ENCODE measurements around the gene RPRD2. TPM values are rescaled to one million over a fixed set of nuclear protein-coding genes. Genes with fewer than 3 reads are reported as not detected.
"Not testable (repeated sequence)": the region's sequence is repeated elsewhere in the genome, so short reads cannot be mapped to it uniquely, and the experiment has no call there.

The RPRD2 gene
- total RNA-seq (2014; rRNA removed) = 12.5 and 12.6 TPM in 2 replicates
- Bru-seq, nascent RNA = percentile 86 among the genes with signal in this experiment
- percentile 85 among the genes with signal in this experiment for BruChase-seq, experiment 1, labeled RNA remaining after a 6-hour chase
- percentile 83 among the genes with signal in this experiment for BruChase-seq, experiment 2, labeled RNA remaining after a 2-hour chase
- long read RNA-seq, full-length matches to known transcripts = 1 of 41 reads
- long read RNA-seq, partial matches to known transcripts = 0 of 41 reads
- long read RNA-seq, other reads (novel, unspliced or antisense) = 40 of 41 reads

DNA sequence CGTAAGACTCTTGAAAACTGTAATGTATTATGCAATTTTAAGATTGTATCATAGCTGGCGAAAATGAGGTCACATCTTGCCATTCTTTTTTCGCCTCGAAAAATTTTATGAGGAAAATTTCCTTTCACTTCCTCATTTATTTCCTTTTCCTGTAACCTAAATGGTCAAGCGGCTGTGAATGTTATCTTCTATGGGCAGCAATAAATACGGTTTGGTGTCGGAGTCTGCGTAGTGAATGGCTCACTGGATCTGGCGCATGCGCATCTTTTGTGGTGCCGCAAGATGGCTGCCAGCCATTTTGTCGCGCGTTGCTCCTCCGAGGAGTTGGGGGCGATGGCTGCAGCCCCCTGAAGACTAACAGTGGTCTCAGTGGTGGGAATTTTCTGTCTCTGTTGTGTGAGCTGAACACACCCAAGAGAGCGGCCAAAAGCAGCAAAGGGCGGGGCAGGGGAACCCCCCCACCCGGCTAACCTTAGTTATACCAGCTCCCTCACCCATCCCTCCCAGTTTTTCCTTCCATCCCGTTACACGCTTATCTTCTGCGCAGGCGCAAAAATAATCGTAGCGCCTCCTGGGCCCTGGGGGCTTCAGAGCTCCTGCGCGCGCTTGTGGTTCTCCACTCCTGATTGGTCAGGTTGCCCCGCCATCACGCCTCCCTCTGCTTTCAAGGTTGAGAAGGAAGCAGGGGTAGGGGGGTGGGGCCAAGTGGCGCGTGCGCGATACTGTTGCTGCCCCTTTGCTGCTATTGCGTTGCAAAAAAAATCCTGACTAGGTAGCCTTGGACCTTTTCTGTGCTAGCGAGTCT lies at the start of gene RPRD2:
Gene RPRD2 (plus strand): TSS at position 722 of the 805 bp plus-strand sequence. CDS start 568 bp downstream, outside the sequence.
- peak within 1 kb of the TSS; percentile 85 for H3K4me2 ChIP-seq (ENCODE audit: low read length)
- BruUV-seq (replicated peaks) = TSS peak; percentile 82
- H3K79me2 ChIP-seq (ENCODE audit: low read length) = peaks cover 46% of the 10 kb centered on the region
- H3K9me2 ChIP-seq (replicated peaks; ENCODE audit: low read length) = no peaks in the 10 kb centered on the region
- H3K4me3 ChIP-seq (ENCODE audit: low read length) = peak within 1 kb of the TSS; percentile 97
- ChIA-PET POLR2A (ENCODE audit: unreplicated experiment) (interaction anchor here (0.6 to 1.0 kb wide), 6 partner anchors 104 to 426 kb away, joined by 3 to 8 read pairs (median 4); partner anchors contain the start of genes FALEC, GOLPH3L and MCL1), CTCF (no interaction called here)
- no peaks in the 10 kb centered on the region for H3F3A ChIP-seq (ENCODE audit: low read length, unreplicated experiment)
- H3K27ac ChIP-seq (ENCODE audit: low read length) = peak within 1 kb of the TSS; percentile 85
- peak within 1 kb of the TSS; percentile 90 for H3K9ac ChIP-seq (ENCODE audit: low read length)
- DNase-seq (peak; percentile 100), ATAC-seq (peak; percentile 91)
- H3K36me3 ChIP-seq (ENCODE audit: low read depth, low read length) = no peaks in the 10 kb centered on the region
- TF ChIP-seq EZH2 (IDR thresholded peaks at IDR 0.05; ENCODE audit: low read length, unreplicated experiment) (no peak), EZH2phosphoT487 (IDR thresholded peaks at IDR 0.05; ENCODE audit: borderline replicate concordance, low read length) (no peak)
- TF ChIP-seq, protein P1, sequence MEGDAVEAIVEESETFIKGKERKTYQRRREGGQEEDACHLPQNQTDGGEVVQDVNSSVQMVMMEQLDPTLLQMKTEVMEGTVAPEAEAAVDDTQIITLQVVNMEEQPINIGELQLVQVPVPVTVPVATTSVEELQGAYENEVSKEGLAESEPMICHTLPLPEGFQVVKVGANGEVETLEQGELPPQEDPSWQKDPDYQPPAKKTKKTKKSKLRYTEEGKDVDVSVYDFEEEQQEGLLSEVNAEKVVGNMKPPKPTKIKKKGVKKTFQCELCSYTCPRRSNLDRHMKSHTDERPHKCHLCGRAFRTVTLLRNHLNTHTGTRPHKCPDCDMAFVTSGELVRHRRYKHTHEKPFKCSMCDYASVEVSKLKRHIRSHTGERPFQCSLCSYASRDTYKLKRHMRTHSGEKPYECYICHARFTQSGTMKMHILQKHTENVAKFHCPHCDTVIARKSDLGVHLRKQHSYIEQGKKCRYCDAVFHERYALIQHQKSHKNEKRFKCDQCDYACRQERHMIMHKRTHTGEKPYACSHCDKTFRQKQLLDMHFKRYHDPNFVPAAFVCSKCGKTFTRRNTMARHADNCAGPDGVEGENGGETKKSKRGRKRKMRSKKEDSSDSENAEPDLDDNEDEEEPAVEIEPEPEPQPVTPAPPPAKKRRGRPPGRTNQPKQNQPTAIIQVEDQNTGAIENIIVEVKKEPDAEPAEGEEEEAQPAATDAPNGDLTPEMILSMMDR (conservative IDR thresholded peaks at IDR 0.05; ENCODE audit: low read depth, low read length) = no peak
- H2AFZ ChIP-seq (ENCODE audit: low read length) = peak within 1 kb of the TSS; percentile 72
- peaks cover 8% of the 10 kb centered on the region for H4K20me1 ChIP-seq (ENCODE audit: low read length)
- H3K27me3 ChIP-seq (ENCODE audit: low read length) = no peaks in the 10 kb centered on the region
- peaks cover 13% of the 10 kb centered on the region for H3K4me1 ChIP-seq (ENCODE audit: insufficient read depth, low read length)
- no peaks in the 10 kb centered on the region for H3K9me3 ChIP-seq (ENCODE audit: low read length)
- intact Hi-C loops (cut with micrococcal nuclease) = loop anchor here (10.0 kb wide), 1 partner anchor 171 kb away; no protein-coding TSS in a partner anchor

DNA sequence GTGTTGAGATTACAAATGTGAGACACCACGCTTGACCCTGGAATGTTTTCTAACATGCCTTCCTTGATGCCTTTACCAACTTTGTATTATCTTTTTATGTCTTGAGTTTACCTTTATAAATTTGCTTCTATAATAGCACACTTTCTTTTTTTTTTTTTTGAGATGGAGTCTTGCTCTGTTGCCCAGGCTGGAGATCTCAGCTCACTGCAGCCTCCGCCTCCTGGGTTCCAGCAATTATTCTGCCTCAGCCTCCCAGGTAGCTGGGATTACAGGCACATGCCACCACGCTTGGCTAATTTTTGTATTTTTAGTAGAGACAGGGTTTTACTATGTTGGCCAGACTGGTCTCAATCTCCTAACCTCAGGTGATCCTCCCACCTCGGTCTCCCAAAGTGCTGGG lies 49.3 kb upstream of the RPRD2 start:
- intact Hi-C loops (cut with micrococcal nuclease); H3K9me2 ChIP-seq (replicated peaks; ENCODE audit: low read length); H3K27ac ChIP-seq (ENCODE audit: low read length); H3K4me3 ChIP-seq (ENCODE audit: low read length); H2AFZ ChIP-seq (ENCODE audit: low read length); H3K4me1 ChIP-seq (ENCODE audit: insufficient read depth, low read length); POLR2A ChIA-PET (ENCODE audit: unreplicated experiment); DNase-seq; H3F3A ChIP-seq (ENCODE audit: low read length, unreplicated experiment); H3K9me3 ChIP-seq (ENCODE audit: low read length); ATAC-seq; H3K9ac ChIP-seq (ENCODE audit: low read length); H3K79me2 ChIP-seq (ENCODE audit: low read length); H3K4me2 ChIP-seq (ENCODE audit: low read length); H4K20me1 ChIP-seq (ENCODE audit: low read length); H3K36me3 ChIP-seq (ENCODE audit: low read depth, low read length); CTCF ChIA-PET; BruUV-seq (replicated peaks); H3K27me3 ChIP-seq (ENCODE audit: low read length): not testable (repeated sequence)

DNA sequence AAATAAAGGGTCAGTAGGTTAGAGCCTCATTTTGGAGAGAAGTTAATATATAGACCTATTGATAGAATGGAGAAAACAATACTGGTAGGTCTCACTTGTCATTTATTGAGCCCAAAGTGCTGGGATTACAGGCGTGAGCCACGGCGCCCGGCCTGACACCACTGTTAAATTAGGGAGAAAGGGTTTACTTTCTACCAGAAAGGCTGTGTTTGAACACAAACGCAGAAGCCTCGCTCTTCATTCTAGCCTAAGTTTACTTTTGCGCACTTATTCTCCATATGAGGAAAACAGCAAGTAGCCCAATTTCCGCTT lies 43.3 kb upstream of the RPRD2 start:
- H3K9ac ChIP-seq (ENCODE audit: low read length) = peak overlapping the region; percentile 93
- DNase-seq = peak; percentile 9
- H4K20me1 ChIP-seq (ENCODE audit: low read length) = no peaks in the 10 kb centered on the region
- H3K9me3 ChIP-seq (ENCODE audit: low read length) = no peaks in the 10 kb centered on the region
- no TSS peak for BruUV-seq (replicated peaks)
- ATAC-seq = no peak
- CTCF ChIA-PET = no interaction called here
- H3K4me2 ChIP-seq (ENCODE audit: low read length) = peak overlapping the region; percentile 92
- H3K9me2 ChIP-seq (replicated peaks; ENCODE audit: low read length) = no peaks in the 10 kb centered on the region
- H3F3A ChIP-seq (ENCODE audit: low read length, unreplicated experiment) = no peaks in the 10 kb centered on the region
- POLR2A ChIA-PET (ENCODE audit: unreplicated experiment) = interaction anchor here (0.5 to 0.6 kb wide), 3 partner anchors 38 to 129 kb away, joined by 5 to 8 read pairs (median 7); partner anchors contain the start of gene CIART
- H3K36me3 ChIP-seq (ENCODE audit: low read depth, low read length) = peaks cover 16% of the 10 kb centered on the region
- TF ChIP-seq EZH2phosphoT487 (IDR thresholded peaks at IDR 0.05; ENCODE audit: borderline replicate concordance, low read length) (no peak), EZH2 (IDR thresholded peaks at IDR 0.05; ENCODE audit: low read length, unreplicated experiment) (no peak)
- TF ChIP-seq, protein P1 (conservative IDR thresholded peaks at IDR 0.05; ENCODE audit: low read depth, low read length) = no peak
- peaks cover 7% of the 10 kb centered on the region for H3K4me1 ChIP-seq (ENCODE audit: insufficient read depth, low read length)
- peak overlapping the region; percentile 80 for H3K27ac ChIP-seq (ENCODE audit: low read length)
- intact Hi-C loops (cut with micrococcal nuclease) = no loop called here
- no peaks in the 10 kb centered on the region for H3K27me3 ChIP-seq (ENCODE audit: low read length)
- H3K79me2 ChIP-seq (ENCODE audit: low read length) = peaks cover 44% of the 10 kb centered on the region
- H2AFZ ChIP-seq (ENCODE audit: low read length) = peak overlapping the region; percentile 79
- H3K4me3 ChIP-seq (ENCODE audit: low read length) = peak overlapping the region; percentile 85
